Small intestine (tissue), 7 donors: ENCODE results near the gene SUCO. TPM values are rescaled to one million over a fixed set of nuclear protein-coding genes. Genes with fewer than 3 reads are reported as not detected.

ENCODE experiments used
- DNase-seq, 2 donors: peaks; one replicate each; pipeline versions ENCODE4 v3.0.0 to v3.0.0-alpha.2; 2013
- FAIRE-seq: peaks from 2 replicates; lab custom pipeline; 2012; peaks lifted over from hg19 to GRCh38; lab: Jason Lieb, UNC
- H3K27ac ChIP-seq, 3 donors: one replicate each; pipeline ENCODE4 v1.5.1; 2013; ENCODE audit warnings: low read length in 2 of 3, mild to moderate bottlenecking in 2 of 3, control low read depth in 1 of 3, inconsistent platforms in 1 of 3, low read depth in 1 of 3, moderate library complexity in 1 of 3
- H3K27me3 ChIP-seq, 3 donors: one replicate each; pipeline ENCODE4 v1.6.1; 2013; ENCODE audit warnings: low read length in 3 of 3, inconsistent platforms in 1 of 3; ENCODE audit not compliant: control insufficient read depth in 3 of 3, insufficient read depth in 3 of 3
- H3K36me3 ChIP-seq, 3 donors: one replicate each; pipeline ENCODE4 v1.6.1; 2013; ENCODE audit warnings: low read length in 3 of 3, inconsistent platforms in 1 of 3, low read depth in 1 of 3, mild to moderate bottlenecking in 1 of 3, moderate library complexity in 1 of 3; ENCODE audit not compliant: control insufficient read depth in 3 of 3, insufficient read depth in 2 of 3
- H3K4me1 ChIP-seq, 3 donors: one replicate each; pipeline ENCODE4 v1.6.1; 2013; ENCODE audit warnings: low read length in 2 of 3, inconsistent platforms in 1 of 3, low read depth in 1 of 3, mild to moderate bottlenecking in 1 of 3, moderate library complexity in 1 of 3; ENCODE audit not compliant: control insufficient read depth in 3 of 3, insufficient read depth in 2 of 3
- H3K4me3 ChIP-seq, 3 donors: one replicate each; pipeline ENCODE4 v1.5.1; 2013; ENCODE audit warnings: low read length in 3 of 3, control low read depth in 1 of 3, inconsistent platforms in 1 of 3, low read depth in 1 of 3, mild to moderate bottlenecking in 1 of 3, moderate library complexity in 1 of 3
- H3K9me3 ChIP-seq, 2 donors: one replicate each; pipeline ENCODE4 v1.6.1; 2013; ENCODE audit warnings: low read depth in 1 of 2, low read length in 1 of 2; ENCODE audit not compliant: control insufficient read depth in 2 of 2, insufficient read depth in 1 of 2
- WGBS, 3 donors: extraction: QIAGEN DNeasy Blood & Tissue Kit; methylation state at CpG; one replicate each; pipeline ENCODE4 v1.1.7; 2013; 5-methylcytosine and 5-hydroxymethylcytosine counted together
- polyA plus RNA-seq, 4 donors: library from polyadenylated mRNA; stranded (reverse) in 3 of 4; unstranded in 1 of 4; fragments of 200-250 nt in 3 of 4; fragments of 120-200 nt in 1 of 4; gene quantifications; one replicate each; pipeline versions ENCODE4 v1.2.1 to v1.2.3, GENCODE V29; 2013
- donor health status: healthy with polysubstance abuse.
- donor health status: control.
- donor health status: control.
- donor health status: Bipolar disorder and iron deficiency.
- donor health status: healthy.

Gene SUCO
- polyA plus RNA-seq, 4 donors, result 11.4 to 46.0 (median 12.5) TPM

- FAIRE-seq, result no peak
- Histone ChIP-seq H3K4me3 (no peak overlapping the region), H3K4me1 (no peaks in the 10 kb centered on the region), H3K36me3 (no peaks in the 10 kb centered on the region), H3K27ac (peak overlapping the region in 1 of 3 donors; percentile 19), H3K27me3 (no peaks in the 10 kb centered on the region), H3K9me3 (no peaks in the 10 kb centered on the region)
- DNase-seq, result peak in 1 of 2 donors; percentile 53
- WGBS, 3 donors, result 51 to 67% (median 60%) methylated on average over 9 of the region's 9 CpGs
These were observed 106.2 kb downstream of the SUCO start for GRCh38 chr1:172638885-172639831.

- Histone ChIP-seq H3K27ac (no peak overlapping the region), H3K27me3 (no peaks in the 10 kb centered on the region), H3K36me3 (no peaks in the 10 kb centered on the region), H3K9me3 (no peaks in the 10 kb centered on the region), H3K4me1 (no peaks in the 10 kb centered on the region), H3K4me3 (no peak overlapping the region)
- 81 to 84% (median 83%) methylated on average over 8 of the region's 8 CpGs for WGBS, 3 donors
- FAIRE-seq (no peak), DNase-seq (no peak)
These were observed 107.2 kb downstream of the SUCO start for GRCh38 chr1:172640111-172640510.

GRCh38 chr1:172641492-172641891, 108.5 kb downstream of the SUCO start:
- Histone ChIP-seq H3K9me3 (no peaks in the 10 kb centered on the region), H3K27ac (no peak overlapping the region), H3K4me3 (no peak overlapping the region), H3K36me3 (no peaks in the 10 kb centered on the region), H3K4me1 (no peaks in the 10 kb centered on the region), H3K27me3 (no peaks in the 10 kb centered on the region)
- FAIRE-seq, result no peak
- 72 to 82% (median 75%) methylated on average over 5 of the region's 5 CpGs for WGBS, 3 donors
- no peak for DNase-seq

- 30 to 51% (median 40%) methylated on average over 6 of the region's 6 CpGs for WGBS, 3 donors
- Histone ChIP-seq H3K36me3 (no peaks in the 10 kb centered on the region), H3K9me3 (no peaks in the 10 kb centered on the region), H3K27ac (no peak overlapping the region), H3K27me3 (no peaks in the 10 kb centered on the region), H3K4me3 (no peak overlapping the region), H3K4me1 (no peaks in the 10 kb centered on the region)
- FAIRE-seq (no peak), DNase-seq (peak; percentile 10 to 35)
These were observed 110.0 kb downstream of the SUCO start for GRCh38 chr1:172642970-172643369.

GRCh38 chr1:172646653-172647052, 113.7 kb downstream of the SUCO start:
- H3K9me3 ChIP-seq, result no peaks in the 10 kb centered on the region
- H3K4me1 ChIP-seq, result no peaks in the 10 kb centered on the region
- H3K36me3 ChIP-seq, result no peaks in the 10 kb centered on the region
- no peak overlapping the region for H3K27ac ChIP-seq
- 55 to 82% (median 78%) methylated on average over 1 of the region's 1 CpG for WGBS, 3 donors
- no peaks in the 10 kb centered on the region for H3K27me3 ChIP-seq
- FAIRE-seq (no peak), DNase-seq (no peak)
- H3K4me3 ChIP-seq, result no peak overlapping the region

GRCh38 chr1:172647110-172647564, 114.2 kb downstream of the SUCO start:
- Histone ChIP-seq H3K27me3 (no peaks in the 10 kb centered on the region), H3K4me1 (no peaks in the 10 kb centered on the region), H3K9me3 (no peaks in the 10 kb centered on the region), H3K27ac (no peak overlapping the region), H3K4me3 (no peak overlapping the region), H3K36me3 (no peaks in the 10 kb centered on the region)
- 63 to 73% (median 65%) methylated on average over 8 of the region's 8 CpGs for WGBS, 3 donors
- DNase-seq, result peak in 1 of 2 donors; percentile 17
- FAIRE-seq, result no peak

- no peaks in the 10 kb centered on the region for H3K27me3 ChIP-seq
- no peak overlapping the region for H3K4me3 ChIP-seq
- H3K4me1 ChIP-seq, result no peaks in the 10 kb centered on the region
- H3K27ac ChIP-seq, result no peak overlapping the region
- no peaks in the 10 kb centered on the region for H3K9me3 ChIP-seq
- DNase-seq (no peak), FAIRE-seq (no peak)
- WGBS, 3 donors, result 90 to 93% (median 90%) methylated on average over 4 of the region's 4 CpGs
- H3K36me3 ChIP-seq, result no peaks in the 10 kb centered on the region
These were observed 115.0 kb downstream of the SUCO start for GRCh38 chr1:172647987-172648386.

GRCh38 chr1:172650474-172651193, 117.7 kb downstream of the SUCO start:
- Histone ChIP-seq H3K27me3 (no peaks in the 10 kb centered on the region), H3K27ac (no peak overlapping the region), H3K4me1 (no peaks in the 10 kb centered on the region), H3K9me3 (no peaks in the 10 kb centered on the region), H3K4me3 (no peak overlapping the region), H3K36me3 (no peaks in the 10 kb centered on the region)
- 75 to 81% (median 80%) methylated on average over 2 of the region's 2 CpGs for WGBS, 3 donors
- no peak for FAIRE-seq
- DNase-seq, result no peak
